ENCODE results near the gene RCOR3.

Gene RCOR3

GRCh38 chr1:211324992-211325775 is 66.0 kb downstream of the RCOR3 start:
- DNase-seq (ENCODE audit: low spot score): no peak

GRCh38 chr1:211326140-211326527 is 67.0 kb downstream of the RCOR3 start:
- no peak for DNase-seq (ENCODE audit: low spot score)

GRCh38 chr1:211326528-211327345 is 67.6 kb downstream of the RCOR3 start, which contains the start of gene TRAF5:
Gene TRAF5, plus strand, starts transcription at chr1:211326833. Its CDS starts 26,407 bp downstream, at chr1:211353240.
- peak; percentile 25 for DNase-seq (ENCODE audit: low spot score)

GRCh38 chr1:211327346-211327921 is 68.3 kb downstream of the RCOR3 start:
- DNase-seq (ENCODE audit: low spot score): no peak

GRCh38 chr1:211328084-211328694 is 69.0 kb downstream of the RCOR3 start:
- DNase-seq (ENCODE audit: low spot score): no peak

GRCh38 chr1:211328866-211329475 is 69.8 kb downstream of the RCOR3 start:
- no peak for DNase-seq (ENCODE audit: low spot score)

- DNase-seq (ENCODE audit: low spot score): no peak
These were observed 70.6 kb downstream of the RCOR3 start for GRCh38 chr1:211329764-211330201.

- DNase-seq (ENCODE audit: low spot score): no peak
These were observed 71.2 kb downstream of the RCOR3 start for GRCh38 chr1:211330282-211330936.

- no peak for DNase-seq (ENCODE audit: low spot score)
These were observed 72.0 kb downstream of the RCOR3 start for GRCh38 chr1:211331011-211331709.

GRCh38 chr1:211332036-211332616 is 73.0 kb downstream of the RCOR3 start:
- no peak for DNase-seq (ENCODE audit: low spot score)

- no peak for DNase-seq (ENCODE audit: low spot score)
These were observed 73.7 kb downstream of the RCOR3 start for GRCh38 chr1:211332830-211333229.

- DNase-seq (ENCODE audit: low spot score): no peak
These were observed 74.7 kb downstream of the RCOR3 start for GRCh38 chr1:211333906-211334305.

GRCh38 chr1:211334986-211335385 is 75.8 kb downstream of the RCOR3 start:
- no peak for DNase-seq (ENCODE audit: low spot score)

GRCh38 chr1:211335522-211336157 is 76.5 kb downstream of the RCOR3 start:
- DNase-seq (ENCODE audit: low spot score): no peak

- no peak for DNase-seq (ENCODE audit: low spot score)
These were observed 77.0 kb downstream of the RCOR3 start for GRCh38 chr1:211336161-211336560.

GRCh38 chr1:211336775-211337174 is 77.6 kb downstream of the RCOR3 start:
- no peak for DNase-seq (ENCODE audit: low spot score)

- no peak for DNase-seq (ENCODE audit: low spot score)
These were observed 78.5 kb downstream of the RCOR3 start for GRCh38 chr1:211337430-211338223.

- no peak for DNase-seq (ENCODE audit: low spot score)
These were observed 79.1 kb downstream of the RCOR3 start for GRCh38 chr1:211338224-211338620.

- no peak for DNase-seq (ENCODE audit: low spot score)
These were observed 80.5 kb downstream of the RCOR3 start for GRCh38 chr1:211339631-211340041.

Data from globus pallidus (tissue), 1 donor.